NCI-H2107 (cell line): ENCODE measurements around the gene MCCC1.
"Not testable (repeated sequence)": the region's sequence is repeated elsewhere in the genome, so short reads cannot be mapped to it uniquely, and the experiment has no call there.

Source experiments
- DNase-seq: peaks from one replicate; lab custom pipeline; 2025; lab: John Stamatoyannopoulos, UW

MCCC1 gene

DNA sequence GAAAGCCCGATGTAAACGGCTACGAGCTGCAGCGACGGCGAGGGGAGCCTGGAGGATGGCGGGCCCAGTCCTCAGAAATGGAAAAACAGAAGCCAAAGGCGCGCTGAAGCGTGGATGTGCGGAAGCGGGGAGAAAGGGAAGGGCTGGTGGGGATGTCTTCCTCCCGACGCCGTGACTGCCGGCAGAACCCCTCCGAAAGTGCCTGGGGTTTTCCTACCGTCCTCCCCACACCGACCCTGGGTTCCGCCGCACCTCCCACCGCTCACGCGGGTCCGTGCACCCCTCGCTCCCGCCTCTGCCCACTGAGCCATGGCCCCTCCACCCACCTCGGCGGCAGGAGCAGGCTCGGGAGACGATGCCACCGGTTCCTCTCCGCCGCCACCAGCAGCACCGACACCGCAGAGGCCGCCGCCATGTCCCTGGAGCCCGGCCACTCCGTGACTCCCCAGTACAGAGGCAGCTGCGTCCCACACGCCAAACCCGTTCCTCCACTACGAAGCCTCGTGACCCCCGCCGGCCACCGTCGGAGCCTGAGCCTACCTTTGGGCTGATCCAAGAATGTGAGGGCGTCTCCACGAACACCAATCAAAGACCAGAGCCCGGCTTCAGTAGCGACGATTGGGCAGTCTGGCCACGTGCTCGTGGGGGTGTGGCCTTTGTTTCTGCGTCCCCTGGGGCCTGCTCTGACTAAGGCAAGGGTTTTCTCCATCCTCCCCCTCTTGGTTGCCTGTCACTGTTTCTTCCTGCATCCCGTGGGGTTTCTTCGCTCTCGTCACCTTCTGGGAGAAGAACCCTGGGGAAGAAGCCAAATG, at the start of gene MCCC1:
MCCC1 (minus strand) TSS at position 471 of the 812 bp plus-strand sequence; CDS start at position 415, 56 bp downstream.
- peak; percentile 100 for DNase-seq

DNA sequence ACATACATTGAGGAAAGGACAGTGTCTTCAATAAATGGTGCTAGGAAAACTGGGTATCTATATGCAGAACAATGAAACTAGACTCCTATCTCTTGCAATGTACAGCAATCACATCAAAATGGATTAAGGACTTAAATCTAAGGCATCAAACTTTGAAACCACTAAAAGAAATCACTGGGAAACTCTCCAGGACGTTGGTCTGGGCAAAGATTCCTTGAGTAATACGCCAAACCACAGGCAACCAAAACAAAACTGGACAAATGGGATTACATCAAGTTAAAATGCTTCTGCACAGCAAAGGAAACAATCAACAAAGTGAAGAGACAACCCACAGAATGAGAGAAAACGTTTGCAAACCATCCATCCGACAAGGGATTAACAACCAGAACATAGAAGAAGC, 48.8 kb upstream of the MCCC1 start:
- DNase-seq, result no peak

DNA sequence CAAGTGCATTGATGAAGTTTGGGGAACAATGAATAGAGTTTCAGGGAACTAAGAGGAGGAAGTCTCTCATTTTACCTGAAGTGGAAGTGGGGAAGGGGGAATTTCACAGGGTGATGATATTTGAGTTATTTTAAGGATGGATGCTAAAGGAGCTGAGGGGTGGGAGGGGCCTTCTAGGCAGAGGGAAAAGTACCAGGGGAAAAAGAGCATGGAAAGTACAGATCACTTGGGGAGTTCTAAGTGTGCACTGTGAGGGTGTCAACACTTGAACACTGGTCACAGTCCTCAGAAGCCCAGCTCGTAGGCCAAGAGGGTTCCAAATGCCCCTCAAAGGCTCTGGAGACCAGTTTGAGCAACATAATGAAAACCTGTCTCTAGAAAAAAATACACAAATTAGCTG, 45.1 kb upstream of the MCCC1 start:
- DNase-seq, result no peak

DNA sequence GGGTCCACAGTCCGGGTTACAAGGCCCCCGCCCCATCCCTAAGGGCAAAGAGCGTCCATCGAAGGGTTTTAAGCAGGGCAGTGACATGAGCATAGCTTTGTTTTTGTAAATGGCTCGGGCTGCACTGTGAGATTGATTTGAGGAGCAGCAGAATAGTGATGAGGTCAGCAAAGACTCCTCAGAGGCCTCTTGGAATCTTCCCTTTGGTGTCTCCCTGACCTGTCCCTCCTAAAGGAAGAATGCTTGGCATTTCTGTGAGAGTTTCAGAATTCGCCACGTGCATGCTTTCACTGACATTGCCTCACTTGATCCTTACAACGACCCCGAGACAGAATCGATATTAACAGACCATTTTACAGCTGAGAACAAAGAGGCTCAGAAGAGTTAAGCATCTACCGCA, 42.9 kb upstream of the MCCC1 start:
- no peak for DNase-seq

DNA sequence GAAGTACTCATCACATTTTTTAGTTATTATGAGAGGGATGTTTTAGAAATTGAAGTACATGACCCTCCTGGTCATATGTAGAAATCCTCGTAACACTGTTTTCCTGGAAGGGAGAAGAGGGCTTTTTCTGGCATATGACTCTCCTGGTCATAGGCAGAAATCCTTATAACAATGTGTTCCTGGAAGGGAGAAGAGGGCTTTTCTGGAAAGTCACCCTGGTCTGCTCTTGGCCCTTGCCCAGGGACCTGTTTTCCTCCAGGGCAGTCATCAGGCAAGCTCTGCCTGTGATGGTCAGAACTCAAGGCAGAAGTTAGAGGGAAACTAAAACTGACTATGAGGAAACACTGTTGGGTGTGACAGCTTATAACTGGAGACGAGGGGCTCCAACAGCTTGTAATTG, 35.5 kb upstream of the MCCC1 start:
- no peak for DNase-seq

DNA sequence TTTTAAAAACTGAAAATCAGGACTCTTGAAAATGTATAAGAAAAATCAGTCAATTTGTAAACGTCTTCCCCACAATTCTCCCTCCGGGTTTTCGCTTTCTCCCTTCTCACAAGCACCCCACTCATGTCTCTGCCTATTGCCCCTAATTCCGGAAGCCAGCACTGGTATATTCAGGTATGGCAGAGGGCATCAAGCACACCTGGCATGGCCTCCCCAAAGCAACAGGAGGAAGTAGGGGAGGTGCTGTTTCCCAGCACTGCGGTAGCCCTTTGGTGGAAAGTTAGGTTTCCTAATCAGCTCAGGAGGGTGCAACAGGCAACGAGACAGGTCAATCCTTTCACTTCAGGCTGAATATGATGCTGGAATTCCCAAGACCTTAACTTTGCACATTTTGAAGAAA, 33.1 kb upstream of the MCCC1 start:
- no peak for DNase-seq

DNA sequence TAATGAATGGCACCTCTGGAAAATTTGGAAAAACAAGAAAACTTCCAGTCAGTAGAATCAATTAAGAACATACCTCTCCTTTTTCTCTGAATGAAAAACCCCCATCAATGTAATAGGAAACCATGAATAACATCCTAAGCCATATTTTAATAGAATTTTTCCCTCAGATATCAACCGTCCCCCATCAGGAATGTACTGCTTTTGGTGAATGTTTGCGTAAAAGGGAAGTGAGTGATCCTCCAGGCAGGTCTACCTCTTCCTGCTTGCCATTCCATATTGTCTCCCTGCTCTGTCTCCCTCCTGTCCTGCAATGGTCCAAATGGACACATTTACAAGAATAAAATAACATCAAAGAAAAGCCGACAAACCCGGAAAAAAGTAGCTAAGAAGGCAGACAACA, 32.4 kb upstream of the MCCC1 start:
- DNase-seq, result no peak

DNA sequence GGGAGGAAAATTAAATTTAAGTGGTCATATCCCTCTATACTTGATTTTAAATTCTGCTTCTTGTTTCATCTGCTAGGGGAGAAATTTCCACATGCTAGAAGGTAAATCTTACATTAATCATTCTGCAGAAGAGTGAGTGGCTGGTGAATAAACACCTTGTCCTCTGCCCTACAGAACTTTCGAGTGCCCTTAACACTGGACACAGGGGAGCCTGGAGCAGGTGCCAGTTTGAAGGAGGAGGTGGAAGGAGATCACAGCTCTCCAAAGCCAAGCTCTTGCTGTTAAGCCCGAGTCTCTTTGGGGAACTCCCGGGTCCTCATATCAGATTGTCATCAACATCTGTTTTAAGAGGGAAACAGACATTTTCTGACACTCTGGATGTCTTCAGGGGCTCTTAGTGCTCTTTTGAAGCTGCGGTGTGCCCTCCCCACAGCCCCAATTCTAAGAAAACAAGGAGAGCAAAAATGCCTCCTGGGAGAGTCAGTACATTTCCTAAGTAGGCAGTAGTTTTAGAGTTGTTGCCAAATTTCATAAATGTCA, 32.0 kb upstream of the MCCC1 start:
- DNase-seq, result no peak

DNA sequence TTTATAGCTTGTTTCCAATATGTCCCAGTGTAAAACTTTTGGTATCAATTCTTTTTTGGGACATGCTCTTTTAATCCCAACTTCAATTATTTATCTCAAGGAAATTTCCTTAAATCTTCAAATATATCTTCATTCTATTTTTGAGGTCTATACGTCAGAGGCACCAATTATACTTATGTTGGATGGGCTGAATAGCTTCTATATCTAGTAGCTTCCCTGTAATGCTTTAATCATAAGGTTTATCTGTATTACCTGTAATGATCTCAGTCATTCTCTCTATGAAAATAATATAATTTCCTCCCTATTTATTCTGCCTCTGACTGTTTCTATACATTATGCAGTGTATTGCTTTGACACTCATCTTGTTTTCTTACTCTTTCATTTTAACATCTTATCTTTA, 29.9 kb upstream of the MCCC1 start:
- no peak for DNase-seq

DNA sequence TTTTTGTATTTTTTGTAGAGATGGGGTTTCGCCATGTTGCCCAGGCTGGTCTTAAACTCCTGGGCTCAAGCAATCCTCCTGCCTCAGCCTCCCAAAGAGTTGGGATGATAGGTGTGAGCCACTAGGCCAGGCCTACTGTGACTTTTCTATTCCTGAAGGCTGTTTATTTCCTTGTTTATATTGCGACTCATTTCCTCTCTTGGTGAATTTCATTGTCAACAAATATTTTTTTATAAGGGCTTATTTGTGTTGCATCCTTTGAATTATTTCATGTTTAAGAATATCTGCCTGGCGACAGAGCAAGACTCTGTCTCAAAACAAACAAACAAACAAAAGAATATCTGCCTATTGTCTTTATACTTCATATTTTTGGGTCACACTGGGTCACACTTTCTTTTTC, 29.4 kb upstream of the MCCC1 start:
- no peak for DNase-seq

DNA sequence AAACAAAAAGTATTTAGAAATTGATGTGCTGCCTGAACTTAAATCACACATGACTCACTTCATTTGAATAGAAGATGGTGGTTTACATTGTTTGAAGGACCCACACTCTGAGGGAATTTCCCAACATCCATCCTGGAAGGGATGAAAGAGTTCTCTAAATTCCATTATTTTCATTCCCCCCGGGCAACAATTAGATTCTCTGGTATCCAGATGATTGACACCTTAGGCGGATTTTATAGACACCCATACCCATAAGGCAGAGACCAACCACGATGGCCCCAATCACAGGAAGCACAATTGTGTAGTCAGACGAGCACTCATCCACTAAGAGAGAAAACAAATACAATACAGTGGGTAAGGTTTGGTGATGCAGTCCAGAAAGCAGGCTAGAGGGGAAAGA, 24.6 kb upstream of the MCCC1 start:
- no peak for DNase-seq

DNA sequence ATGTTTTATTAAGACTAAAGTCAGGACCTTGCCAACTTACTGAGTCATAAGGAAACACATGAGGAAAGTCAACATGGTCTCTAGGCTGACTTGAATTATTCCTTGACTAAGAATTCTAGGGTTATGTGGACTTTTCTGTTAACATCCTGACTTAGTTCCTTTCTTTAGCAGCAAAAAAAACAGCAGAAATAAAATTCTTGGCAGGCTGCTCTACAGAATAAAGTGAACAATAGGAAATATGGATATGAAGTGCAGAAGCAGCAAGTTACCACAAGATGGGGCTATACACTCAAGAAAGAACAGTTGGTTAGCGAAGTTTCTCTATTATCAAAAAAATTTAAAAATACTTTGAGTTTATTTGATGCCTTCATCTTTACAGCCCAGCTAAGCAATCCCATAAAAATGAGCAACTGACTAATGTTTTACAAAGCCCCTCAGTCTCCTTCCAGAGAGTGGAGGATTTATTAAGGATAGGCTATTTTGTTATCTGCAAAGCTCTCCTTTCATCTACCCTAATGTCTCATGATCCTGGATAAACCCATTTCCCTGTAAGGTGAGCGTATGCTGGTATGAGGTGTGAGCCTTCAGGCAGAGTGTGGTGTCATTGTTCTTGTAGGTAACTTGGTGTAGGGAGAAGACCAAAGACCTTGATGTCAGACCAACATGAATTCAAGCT, 23.1 kb upstream of the MCCC1 start:
- peak; percentile 38 for DNase-seq

DNA sequence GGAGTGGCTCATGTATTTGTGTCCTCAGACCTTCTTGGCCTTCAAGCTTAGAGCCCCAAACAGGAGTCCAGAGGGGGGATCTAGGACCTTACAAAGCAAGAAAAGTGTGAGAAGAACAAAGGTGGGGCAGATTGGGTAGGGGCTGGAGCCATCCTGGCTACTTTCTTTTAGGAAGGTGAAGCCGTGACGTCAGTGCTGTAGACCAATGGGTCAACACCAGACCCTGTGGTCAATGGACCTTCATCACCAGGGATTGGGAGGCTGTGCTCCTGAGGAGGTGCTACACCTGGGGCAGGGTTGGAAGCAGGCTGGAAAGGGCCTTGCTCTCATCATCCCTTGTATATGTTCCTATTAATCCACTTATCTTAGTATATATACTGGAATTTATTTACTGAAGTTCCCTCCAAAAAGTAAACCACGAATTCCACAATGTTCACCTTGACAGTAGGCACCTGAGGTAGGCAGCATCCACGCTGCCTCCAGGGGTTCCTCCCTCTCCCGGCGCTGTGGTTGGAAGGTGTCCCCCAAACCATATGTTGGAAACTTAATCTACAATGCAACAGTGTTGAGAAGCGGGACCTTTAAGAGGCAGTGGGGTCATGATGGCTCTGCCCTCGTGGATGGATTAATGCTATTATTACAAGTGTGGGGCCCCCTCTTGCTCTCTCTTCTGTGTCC, 21.4 kb upstream of the MCCC1 start:
- no peak for DNase-seq

DNA sequence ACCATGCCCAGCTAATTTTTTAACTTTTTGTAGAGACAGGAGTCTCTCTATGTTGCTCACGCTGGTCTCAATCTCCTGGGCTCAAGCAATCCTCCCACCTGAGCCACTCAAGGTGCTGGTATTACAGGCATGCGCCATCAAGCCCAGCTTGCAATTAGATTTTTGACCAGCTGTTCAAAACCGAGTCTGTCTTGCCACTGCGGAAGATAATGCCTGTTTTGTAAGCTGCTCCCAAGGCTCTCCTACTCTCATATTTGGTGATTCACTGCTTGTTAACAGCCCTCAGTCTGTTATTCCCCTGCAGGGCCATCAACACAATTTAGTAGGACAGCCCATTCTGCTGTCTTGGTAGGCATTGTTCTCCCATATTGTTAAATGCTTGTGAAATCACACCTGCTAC, 17.8 kb upstream of the MCCC1 start:
- DNase-seq, result no peak

DNA sequence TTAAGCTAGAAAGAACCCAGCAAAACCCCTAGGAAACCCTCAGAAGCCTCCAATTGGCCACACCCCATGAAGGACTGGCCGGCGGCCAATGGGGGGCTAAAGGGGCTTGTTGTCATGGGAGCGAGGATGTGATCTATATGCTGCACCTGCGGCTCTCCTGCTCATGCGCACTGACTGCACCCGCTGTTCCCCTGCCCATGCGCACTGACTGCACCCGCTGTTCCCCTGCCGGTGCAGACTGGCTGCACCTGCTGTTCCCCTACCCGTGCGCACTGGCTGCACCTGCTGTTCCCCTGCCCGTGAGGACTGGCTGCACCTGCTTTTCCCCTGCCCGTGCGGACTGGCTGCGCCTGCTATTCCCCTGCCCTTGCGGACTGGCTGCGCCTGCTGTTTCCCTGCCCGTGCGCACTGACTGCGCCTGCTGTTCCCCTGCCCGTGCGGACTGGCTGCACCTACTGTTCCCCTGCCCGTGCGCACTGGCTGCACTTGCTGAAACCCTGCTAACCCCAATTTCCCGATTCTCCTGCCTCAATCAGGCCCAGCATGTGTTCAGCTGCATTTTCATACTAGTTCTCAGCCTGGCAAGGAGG, 16.8 kb upstream of the MCCC1 start:
- DNase-seq, result peak; percentile 100

DNA sequence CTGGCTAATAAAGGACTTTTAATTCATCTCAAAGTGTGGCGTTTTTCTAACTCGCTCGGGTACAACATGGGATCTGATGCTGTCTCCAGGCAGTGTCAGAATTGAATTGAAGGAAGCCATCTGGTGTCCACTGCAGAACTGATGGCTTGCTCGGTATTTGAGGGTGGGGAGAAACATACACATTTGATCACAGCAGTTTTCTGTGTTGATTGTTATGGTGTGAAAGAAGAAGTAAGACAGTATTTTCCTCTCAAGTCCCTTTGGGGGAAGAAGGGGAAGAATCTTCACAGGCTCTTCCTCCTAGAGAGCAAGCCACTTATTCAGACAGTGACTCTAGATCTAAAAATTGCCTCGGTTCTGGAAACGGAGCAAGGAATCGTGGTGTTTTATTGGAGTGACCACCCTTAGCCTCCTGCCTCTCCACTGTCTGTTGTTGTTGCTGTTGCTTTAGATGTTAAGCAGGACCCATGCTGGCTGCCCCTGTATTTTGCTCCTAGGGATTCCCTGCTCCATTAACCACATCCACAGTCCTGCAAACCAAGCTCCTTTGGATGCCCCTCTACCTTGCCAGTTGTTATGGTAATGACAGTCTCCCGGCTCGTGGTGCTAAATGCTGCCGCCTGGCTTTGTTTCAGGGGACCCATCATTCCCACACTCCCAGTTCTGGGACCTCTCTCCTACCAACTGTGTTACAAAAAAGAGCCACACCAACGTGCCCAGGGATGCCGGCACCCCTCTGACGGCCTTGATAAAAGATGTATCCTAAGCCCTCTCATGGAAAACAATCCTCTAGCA, 15.3 kb upstream of the MCCC1 start:
- peak; percentile 29 for DNase-seq

DNA sequence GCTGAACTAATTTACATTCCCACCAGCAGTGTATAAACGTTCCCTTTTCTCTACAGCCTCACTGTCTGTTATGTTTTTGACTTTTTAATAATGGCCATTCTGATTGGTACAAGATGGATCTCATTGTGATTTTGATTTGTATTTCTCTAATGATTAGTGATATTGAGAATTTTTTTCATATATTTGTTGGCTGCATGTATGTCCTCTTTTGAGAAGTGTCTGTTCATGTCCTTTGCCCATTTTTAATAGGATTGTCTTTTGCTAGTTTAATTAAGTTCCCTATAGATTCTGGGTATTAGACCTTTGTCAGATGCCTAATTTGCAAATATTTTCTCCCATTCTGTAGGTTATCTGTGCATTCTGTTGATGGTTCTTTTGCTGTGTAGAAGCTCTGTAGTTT, 10.6 kb upstream of the MCCC1 start:
- not testable (repeated sequence) for DNase-seq

DNA sequence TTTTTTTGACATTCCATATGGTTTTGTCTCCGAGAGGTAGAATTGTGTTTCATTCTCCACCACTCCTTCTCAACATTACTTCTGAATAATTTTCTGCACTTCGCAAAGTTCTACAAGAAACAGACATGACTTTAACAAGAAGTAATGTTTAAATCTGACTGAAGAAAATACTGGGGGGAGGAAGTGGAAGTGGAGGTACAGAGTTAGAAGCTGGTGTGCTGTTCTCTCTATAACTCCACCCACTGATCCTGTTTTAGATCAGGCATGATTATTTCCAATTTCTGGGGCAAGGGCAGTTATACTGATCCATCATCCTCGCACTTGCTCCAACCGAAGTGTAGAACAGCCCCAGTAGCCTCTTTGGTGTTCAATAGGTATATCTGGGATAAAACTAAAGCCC, 9.2 kb upstream of the MCCC1 start:
- no peak for DNase-seq

DNA sequence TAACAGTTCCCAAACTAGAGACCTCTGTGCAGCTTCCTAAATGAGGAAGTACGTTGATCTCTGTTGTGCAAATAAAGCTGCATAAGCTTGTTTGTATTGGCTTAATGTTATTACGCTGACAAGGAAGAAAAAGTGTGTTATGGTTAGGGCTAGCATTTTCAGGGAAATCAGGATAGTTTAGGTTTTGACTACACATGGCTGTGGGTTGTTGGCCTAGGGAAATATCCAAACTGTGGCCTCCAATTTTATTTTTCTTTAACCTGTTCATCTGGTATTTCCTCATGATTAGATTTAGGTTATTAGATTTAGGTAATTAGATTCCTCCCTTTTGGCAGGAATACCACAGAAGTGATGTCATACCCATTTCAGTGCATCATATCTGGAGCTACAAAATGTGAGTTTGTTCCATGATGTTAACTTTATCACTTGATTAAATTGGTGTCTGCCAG, 8.7 kb upstream of the MCCC1 start:
- no peak for DNase-seq

DNA sequence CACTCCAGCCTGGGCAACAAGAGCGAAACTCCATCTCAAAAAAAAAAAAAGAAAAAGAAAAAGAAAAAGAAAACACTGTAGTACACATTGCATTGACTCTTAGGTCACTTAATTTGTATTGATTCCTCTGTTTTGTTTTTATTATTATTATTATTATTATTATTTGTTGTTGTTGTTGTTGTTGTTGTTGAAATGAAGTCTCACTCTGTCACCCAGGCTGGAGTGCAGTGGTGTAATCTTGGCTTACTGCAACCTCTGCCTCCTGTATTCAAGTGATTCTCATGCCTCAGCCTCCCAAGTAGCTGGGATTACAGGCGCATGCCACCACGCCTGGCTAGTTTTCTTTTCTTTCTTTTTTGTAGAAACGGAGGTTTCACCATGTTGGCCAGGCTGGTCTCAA, 8.1 kb upstream of the MCCC1 start:
- not testable (repeated sequence) for DNase-seq

DNA sequence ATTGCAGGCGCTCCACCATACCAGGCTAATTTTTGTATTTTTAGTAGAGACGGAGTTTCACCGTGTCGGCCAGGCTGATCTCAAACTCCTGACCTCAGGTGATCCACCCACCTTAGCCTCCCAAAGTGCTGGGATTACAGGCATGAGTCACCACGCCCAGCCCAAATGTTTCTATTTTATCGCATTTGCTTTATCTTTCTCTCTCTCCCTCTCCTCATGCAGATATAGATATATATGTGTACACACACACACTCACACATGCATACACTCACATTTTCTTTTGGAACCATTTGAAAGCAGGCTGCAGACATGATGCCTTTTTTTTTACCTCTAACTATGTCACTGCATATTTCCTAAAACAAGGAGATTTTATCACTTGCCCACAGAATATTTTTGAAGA, 7.3 kb upstream of the MCCC1 start:
- DNase-seq, result no peak

DNA sequence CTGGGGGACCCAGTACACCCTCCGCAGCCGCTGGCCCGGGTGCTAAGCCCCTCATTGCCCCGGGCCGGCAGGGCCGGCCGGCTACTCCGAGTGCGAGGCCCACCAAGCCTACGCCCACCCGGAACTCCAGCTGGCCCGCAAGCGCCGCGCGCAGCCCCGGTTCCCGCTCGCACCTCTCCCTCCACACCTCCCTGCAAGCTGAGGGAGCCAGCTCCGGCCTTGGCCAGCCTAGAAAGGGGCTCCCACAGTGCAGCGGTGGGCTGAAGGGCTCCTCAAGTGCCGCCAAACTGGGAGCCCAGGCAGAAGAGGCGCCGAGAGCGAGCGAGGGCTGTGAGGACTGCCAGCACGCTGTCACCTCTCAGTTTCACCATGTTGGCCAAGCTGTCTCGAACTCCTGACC, 4.7 kb upstream of the MCCC1 start:
- DNase-seq, result not testable (repeated sequence)
